ENCODE results near the gene GPR18. TPM values are rescaled to one million over a fixed set of nuclear protein-coding genes. Genes with fewer than 3 reads are reported as not detected.

GPR18 gene
- total RNA-seq, 1 experiment from 2014 or later = not detected

DNA sequence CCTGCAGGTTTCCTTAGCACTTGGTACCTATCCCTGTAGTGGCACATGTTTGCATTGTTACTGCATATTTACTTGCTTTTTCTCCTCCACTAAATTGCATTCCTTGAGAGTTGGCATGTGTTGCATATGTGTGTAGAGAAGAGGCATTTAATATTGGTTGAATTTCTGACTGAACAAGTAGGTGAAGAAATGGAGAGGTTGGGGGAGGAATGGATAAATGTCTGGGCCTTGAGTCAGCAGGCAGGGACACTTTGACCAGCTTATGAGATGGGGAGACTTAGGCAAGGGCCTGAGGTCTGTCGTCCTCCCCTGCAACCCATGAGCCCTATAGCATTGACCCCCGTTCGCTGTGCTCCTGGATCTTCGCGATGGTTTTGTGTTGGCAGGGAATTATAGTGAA is 2.0 kb upstream of the GPR18 start:
- H3K27ac ChIP-seq (ENCODE audit: low read depth, low read length) = no peak overlapping the region
- no peak overlapping the region for H3K9ac ChIP-seq (ENCODE audit: low read length)
- no peak for TF ChIP-seq SRF (IDR thresholded peaks at IDR 0.05; ENCODE audit: low read depth)
- no peak for TF ChIP-seq TCF7L2 (IDR thresholded peaks at IDR 0.05; ENCODE audit: borderline replicate concordance, extremely low read depth, insufficient read depth, insufficient read length)
- no peak for TF ChIP-seq CTCF (IDR thresholded peaks at IDR 0.05 in 2 of 3, conservative IDR thresholded peaks at IDR 0.05 in 1 of 3; ENCODE audit: borderline replicate concordance in 1 of 3, insufficient read depth in 1 of 3, low read depth in 2 of 3, low read length in 2 of 3)
- no peak for TF ChIP-seq EZH2 (IDR thresholded peaks at IDR 0.05)
- no peak for TF ChIP-seq CEBPB (IDR thresholded peaks at IDR 0.05; ENCODE audit: low read depth)
- ChIA-PET POLR2A (no interaction called here), CTCF (interaction anchor here (1.0 to 2.0 kb wide), 2 partner anchors 9 to 83 kb away, joined by 5 to 7 read pairs; no protein-coding TSS in a partner anchor), RAD21 (ENCODE audit: low non-redundant PET in 1 of 2, low total read pairs in 2 of 2, uncharacterized antibody in 2 of 2, unreplicated experiment in 2 of 2) (no interaction called here)
- H3K9me3 ChIP-seq (ENCODE audit: control insufficient read depth in 1 of 2, insufficient read depth in 1 of 2, low read depth in 1 of 2, low read length in 2 of 2) = no peaks in the 10 kb centered on the region
- no peaks in the 10 kb centered on the region for H3K9me2 ChIP-seq (ENCODE audit: insufficient read depth)
- ATAC-seq (no peak), DNase-seq (ENCODE audit: low read depth, low spot score) (no peak)
- H3K4me2 ChIP-seq (ENCODE audit: low read length) = no peak overlapping the region
- intact Hi-C loops (cut with micrococcal nuclease) = loop anchor here (10.0 kb wide), 1 partner anchor 415 kb away; no protein-coding TSS in a partner anchor
- no peaks in the 10 kb centered on the region for H4K20me1 ChIP-seq (ENCODE audit: insufficient read depth)
- no peaks in the 10 kb centered on the region for H3K4me1 ChIP-seq (ENCODE audit: control insufficient read depth in 1 of 2, insufficient read depth in 2 of 2, low read length in 2 of 2)
- BruUV-seq (replicated peaks) = no TSS peak
- H3K27me3 ChIP-seq (ENCODE audit: insufficient read depth, low read length) = no peaks in the 10 kb centered on the region
- no peak overlapping the region for H3K4me3 ChIP-seq (replicated peaks in 1 of 2; ENCODE audit: low read depth in 1 of 2, low read length in 2 of 2)
- H3K79me2 ChIP-seq (ENCODE audit: insufficient read depth, low read length) = no peaks in the 10 kb centered on the region
- peaks cover 3 to 4% of the 10 kb centered on the region in 2 experiments; a peak in 1 of 4 replicates for H3K36me3 ChIP-seq (ENCODE audit: control insufficient read depth in 1 of 2, insufficient read depth in 2 of 2, low read length in 2 of 2)
- H2AFZ ChIP-seq (ENCODE audit: low read depth, low read length, poor library complexity, severe bottlenecking) = no peak overlapping the region

DNA sequence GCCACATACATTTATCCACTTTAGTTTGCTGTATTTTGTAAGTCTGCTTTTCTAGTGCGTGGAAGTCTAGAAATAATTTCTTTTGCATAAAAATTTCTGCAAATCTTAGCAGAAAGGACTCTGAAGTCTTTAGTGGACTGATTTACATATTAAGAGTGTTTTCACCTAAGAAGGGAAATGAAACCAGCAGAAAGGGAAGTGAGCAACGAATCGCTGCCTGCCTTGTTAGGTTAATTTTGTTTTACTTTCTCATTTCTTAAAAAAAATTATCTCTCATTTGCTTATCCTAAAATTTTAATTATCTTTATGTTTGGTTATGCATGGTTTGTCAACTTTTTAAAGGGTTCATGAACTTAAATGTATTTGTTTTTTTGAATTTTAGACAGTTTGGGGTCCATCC is 767 bp upstream of the GPR18 start:
- Histone ChIP-seq H3K9me3 (ENCODE audit: control insufficient read depth in 1 of 2, insufficient read depth in 1 of 2, low read depth in 1 of 2, low read length in 2 of 2) (no peaks in the 10 kb centered on the region), H3K27ac (ENCODE audit: low read depth, low read length) (no peak overlapping the region), H3K4me3 (replicated peaks in 1 of 2; ENCODE audit: low read depth in 1 of 2, low read length in 2 of 2) (no peak overlapping the region), H3K79me2 (ENCODE audit: insufficient read depth, low read length) (no peaks in the 10 kb centered on the region), H4K20me1 (ENCODE audit: insufficient read depth) (no peaks in the 10 kb centered on the region), H3K36me3 (ENCODE audit: control insufficient read depth in 1 of 2, insufficient read depth in 2 of 2, low read length in 2 of 2) (peaks cover 3 to 4% of the 10 kb centered on the region in 2 experiments; a peak in 1 of 4 replicates), H3K4me1 (ENCODE audit: control insufficient read depth in 1 of 2, insufficient read depth in 2 of 2, low read length in 2 of 2) (no peaks in the 10 kb centered on the region), H3K9ac (ENCODE audit: low read length) (no peak overlapping the region), H3K4me2 (ENCODE audit: low read length) (no peak overlapping the region), H3K27me3 (ENCODE audit: insufficient read depth, low read length) (no peaks in the 10 kb centered on the region), H3K9me2 (ENCODE audit: insufficient read depth) (no peaks in the 10 kb centered on the region), H2AFZ (ENCODE audit: low read depth, low read length, poor library complexity, severe bottlenecking) (no peak overlapping the region)
- BruUV-seq (replicated peaks) = no TSS peak
- POLR2A ChIA-PET = no interaction called here
- DNase-seq (ENCODE audit: low read depth, low spot score) (no peak), ATAC-seq (no peak)
- intact Hi-C loops (cut with micrococcal nuclease) = no loop called here
- RAD21 ChIA-PET (ENCODE audit: low non-redundant PET in 1 of 2, low total read pairs in 2 of 2, uncharacterized antibody in 2 of 2, unreplicated experiment in 2 of 2) = no interaction called here
- CTCF ChIA-PET = interaction anchor here (1.0 to 2.0 kb wide), 2 partner anchors 11 to 82 kb away, joined by 5 to 7 read pairs; no protein-coding TSS in a partner anchor
- TF ChIP-seq FOSL1 (IDR thresholded peaks at IDR 0.05; ENCODE audit: low read depth) (no peak), CBX3 (IDR thresholded peaks at IDR 0.05; ENCODE audit: low read depth) (no peak), POLR2A (IDR thresholded peaks at IDR 0.05; ENCODE audit: borderline replicate concordance, extremely low read depth, insufficient read depth, insufficient read length) (no peak), CTCF (IDR thresholded peaks at IDR 0.05 in 2 of 3, conservative IDR thresholded peaks at IDR 0.05 in 1 of 3; ENCODE audit: borderline replicate concordance in 1 of 3, insufficient read depth in 1 of 3, low read depth in 2 of 3, low read length in 2 of 3) (no peak), EZH2 (IDR thresholded peaks at IDR 0.05) (no peak), ZFX (IDR thresholded peaks at IDR 0.05) (no peak), POLR2AphosphoS5 (IDR thresholded peaks at IDR 0.05; ENCODE audit: low read depth, low read length) (no peak)
- TF ChIP-seq, protein P1, sequence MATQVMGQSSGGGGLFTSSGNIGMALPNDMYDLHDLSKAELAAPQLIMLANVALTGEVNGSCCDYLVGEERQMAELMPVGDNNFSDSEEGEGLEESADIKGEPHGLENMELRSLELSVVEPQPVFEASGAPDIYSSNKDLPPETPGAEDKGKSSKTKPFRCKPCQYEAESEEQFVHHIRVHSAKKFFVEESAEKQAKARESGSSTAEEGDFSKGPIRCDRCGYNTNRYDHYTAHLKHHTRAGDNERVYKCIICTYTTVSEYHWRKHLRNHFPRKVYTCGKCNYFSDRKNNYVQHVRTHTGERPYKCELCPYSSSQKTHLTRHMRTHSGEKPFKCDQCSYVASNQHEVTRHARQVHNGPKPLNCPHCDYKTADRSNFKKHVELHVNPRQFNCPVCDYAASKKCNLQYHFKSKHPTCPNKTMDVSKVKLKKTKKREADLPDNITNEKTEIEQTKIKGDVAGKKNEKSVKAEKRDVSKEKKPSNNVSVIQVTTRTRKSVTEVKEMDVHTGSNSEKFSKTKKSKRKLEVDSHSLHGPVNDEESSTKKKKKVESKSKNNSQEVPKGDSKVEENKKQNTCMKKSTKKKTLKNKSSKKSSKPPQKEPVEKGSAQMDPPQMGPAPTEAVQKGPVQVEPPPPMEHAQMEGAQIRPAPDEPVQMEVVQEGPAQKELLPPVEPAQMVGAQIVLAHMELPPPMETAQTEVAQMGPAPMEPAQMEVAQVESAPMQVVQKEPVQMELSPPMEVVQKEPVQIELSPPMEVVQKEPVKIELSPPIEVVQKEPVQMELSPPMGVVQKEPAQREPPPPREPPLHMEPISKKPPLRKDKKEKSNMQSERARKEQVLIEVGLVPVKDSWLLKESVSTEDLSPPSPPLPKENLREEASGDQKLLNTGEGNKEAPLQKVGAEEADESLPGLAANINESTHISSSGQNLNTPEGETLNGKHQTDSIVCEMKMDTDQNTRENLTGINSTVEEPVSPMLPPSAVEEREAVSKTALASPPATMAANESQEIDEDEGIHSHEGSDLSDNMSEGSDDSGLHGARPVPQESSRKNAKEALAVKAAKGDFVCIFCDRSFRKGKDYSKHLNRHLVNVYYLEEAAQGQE (IDR thresholded peaks at IDR 0.05; ENCODE audit: low read depth) = no peak
